Uterus (tissue), 2 donors: ENCODE measurements around the gene CCDC93.

Experiments
- POLR2A ChIP-seq, 2 donors: fragments of 450-650 bp; IDR thresholded peaks; one replicate each; pipeline ENCODE4 v1.6.1; 2016; ENCODE audit warnings: antibody characterized with exemption in 2 of 2, mild to moderate bottlenecking in 1 of 2, moderate library complexity in 1 of 2
- TF ChIP-seq, protein P1 (sequence below), 4 experiments: fragments of 200-600 bp in 2 of 4; fragments of 450-650 bp in 2 of 4; sonication (generic) in 2 of 4; IDR thresholded peaks; one replicate each; pipeline ENCODE4 v1.5.1; 2016 to 2019; ENCODE audit warnings: antibody characterized with exemption in 4 of 4, mild to moderate bottlenecking in 2 of 4, moderate library complexity in 1 of 4

DNA sequence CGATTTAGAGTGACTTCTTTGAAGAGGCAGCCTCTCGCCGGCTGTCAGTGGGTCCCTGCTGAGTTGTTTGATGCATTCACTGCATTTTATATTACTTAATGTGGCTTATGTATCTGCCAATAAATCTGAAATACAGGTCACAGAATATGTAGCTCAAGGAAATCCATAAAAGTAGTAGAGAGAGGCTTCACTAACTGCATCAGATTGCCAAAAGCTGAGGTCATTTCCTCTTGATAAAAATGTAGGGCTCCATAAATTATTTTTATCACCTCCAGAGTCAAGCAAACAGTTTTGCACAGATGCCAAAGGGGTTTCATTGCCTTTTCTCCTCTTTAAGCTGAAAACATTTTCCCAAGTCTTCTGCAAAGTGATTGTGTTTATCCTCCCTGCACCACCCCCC lies 36.5 kb upstream of the CCDC93 start:
- TF ChIP-seq, protein P1, sequence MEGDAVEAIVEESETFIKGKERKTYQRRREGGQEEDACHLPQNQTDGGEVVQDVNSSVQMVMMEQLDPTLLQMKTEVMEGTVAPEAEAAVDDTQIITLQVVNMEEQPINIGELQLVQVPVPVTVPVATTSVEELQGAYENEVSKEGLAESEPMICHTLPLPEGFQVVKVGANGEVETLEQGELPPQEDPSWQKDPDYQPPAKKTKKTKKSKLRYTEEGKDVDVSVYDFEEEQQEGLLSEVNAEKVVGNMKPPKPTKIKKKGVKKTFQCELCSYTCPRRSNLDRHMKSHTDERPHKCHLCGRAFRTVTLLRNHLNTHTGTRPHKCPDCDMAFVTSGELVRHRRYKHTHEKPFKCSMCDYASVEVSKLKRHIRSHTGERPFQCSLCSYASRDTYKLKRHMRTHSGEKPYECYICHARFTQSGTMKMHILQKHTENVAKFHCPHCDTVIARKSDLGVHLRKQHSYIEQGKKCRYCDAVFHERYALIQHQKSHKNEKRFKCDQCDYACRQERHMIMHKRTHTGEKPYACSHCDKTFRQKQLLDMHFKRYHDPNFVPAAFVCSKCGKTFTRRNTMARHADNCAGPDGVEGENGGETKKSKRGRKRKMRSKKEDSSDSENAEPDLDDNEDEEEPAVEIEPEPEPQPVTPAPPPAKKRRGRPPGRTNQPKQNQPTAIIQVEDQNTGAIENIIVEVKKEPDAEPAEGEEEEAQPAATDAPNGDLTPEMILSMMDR (IDR thresholded peaks at IDR 0.05): no peak
- TF ChIP-seq POLR2A (IDR thresholded peaks at IDR 0.05): no peak
